ENCODE measurements around the gene NFU1.

- no peak for TF ChIP-seq CTCF (IDR thresholded peaks at IDR 0.05; ENCODE audit: insufficient read depth, low read length, poor library complexity, severe bottlenecking)
- no peak for TF ChIP-seq EZH2phosphoT487 (conservative IDR thresholded peaks at IDR 0.05; ENCODE audit: low read length)
Observed at GRCh38 chr2:69411120-69411519, 26.1 kb downstream of the NFU1 start.

All from SU-DHL-6 (cell line).